HG02840 (cell line): ENCODE data around the gene TNPO3.

ENCODE experiments used
- ATAC-seq: cut with Tn5 transposase; IDR thresholded peaks from one replicate; pipeline ENCODE4 v1.9.1; 2021; ENCODE audit warnings: mild to moderate bottlenecking, moderate library complexity, moderate number of reproducible peaks; ENCODE audit not compliant: unreplicated experiment, low FRiP score

TNPO3 gene

GRCh38 chr7:128941323-128941890 is 113.5 kb downstream of the TNPO3 start:
- no peak for ATAC-seq

- peak; percentile 47 for ATAC-seq
Observed at GRCh38 chr7:128940494-128941322, 114.2 kb downstream of the TNPO3 start.

GRCh38 chr7:128939861-128940410 is 115.0 kb downstream of the TNPO3 start:
- ATAC-seq = peak; percentile 26

- no peak for ATAC-seq
Observed at GRCh38 chr7:128939075-128939860, 115.6 kb downstream of the TNPO3 start.

- ATAC-seq = no peak
Observed at GRCh38 chr7:128938544-128939074, 116.3 kb downstream of the TNPO3 start.

GRCh38 chr7:128937647-128938543 is 117.0 kb downstream of the TNPO3 start, which contains the start of gene IRF5:
IRF5 (plus strand) TSS chr7:128937927; CDS start chr7:128942082, 4,155 bp downstream.
- no peak for ATAC-seq

GRCh38 chr7:128937271-128937646 is 117.7 kb downstream of the TNPO3 start:
- ATAC-seq = no peak

- ATAC-seq = no peak
Observed at GRCh38 chr7:128936798-128937197, 118.1 kb downstream of the TNPO3 start.

- ATAC-seq = no peak
Observed at GRCh38 chr7:128935342-128935730, 119.6 kb downstream of the TNPO3 start.

GRCh38 chr7:128934361-128935341 is 120.3 kb downstream of the TNPO3 start:
- no peak for ATAC-seq

- ATAC-seq = no peak
Observed at GRCh38 chr7:128933180-128933891, 121.6 kb downstream of the TNPO3 start.

GRCh38 chr7:128932862-128933179 is 122.1 kb downstream of the TNPO3 start:
- no peak for ATAC-seq

GRCh38 chr7:128931965-128932861 is 122.7 kb downstream of the TNPO3 start:
- ATAC-seq = no peak

GRCh38 chr7:128931190-128931798 is 123.6 kb downstream of the TNPO3 start:
- no peak for ATAC-seq

- ATAC-seq = no peak
Observed at GRCh38 chr7:128928882-128929788, 125.8 kb downstream of the TNPO3 start.
